Keratinocyte (primary cell): ENCODE data around the gene PWWP2A.

Experiments used
- CTCF ChIP-seq, 3 experiments: IDR thresholded peaks in 1 of 3; conservative IDR thresholded peaks in 1 of 3; optimal IDR thresholded peaks in 1 of 3; 2 replicates in 2 of 3; 3 replicates in 1 of 3; pipeline versions ENCODE3 to v1.5.1; 2011; ENCODE audit warnings: low read length in 3 of 3, mild to moderate bottlenecking in 3 of 3, moderate library complexity in 2 of 3, control low read depth in 1 of 3, inconsistent platforms in 1 of 3; ENCODE audit not compliant: insufficient read depth in 2 of 3; ENCODE audit errors: extremely low read depth in 1 of 3
- EZH2 ChIP-seq: IDR thresholded peaks from one replicate; pipeline ENCODE4 v1.6.1; 2012; ENCODE audit warnings: inconsistent platforms, mild to moderate bottlenecking, low read length, moderate library complexity

- no peak for TF ChIP-seq CTCF (optimal IDR thresholded peaks at IDR 0.05 in 1 of 3, IDR thresholded peaks at IDR 0.05 in 1 of 3, conservative IDR thresholded peaks at IDR 0.05 in 1 of 3; ENCODE audit: extremely low read depth in 1 of 3, insufficient read depth in 2 of 3, low read length in 3 of 3)
- no peak for TF ChIP-seq EZH2
These were observed 30.4 kb downstream of the PWWP2A start for GRCh38 chr5:160088805-160089204.
